Naive thymus-derived CD4-positive, alpha-beta T cell (primary cell): ENCODE results near the gene CAV3. TPM values are rescaled to one million over a fixed set of nuclear protein-coding genes. Genes with fewer than 3 reads are reported as not detected.

Experiments used
- ATAC-seq: fragments of 150-1000 bp; cut with Tn5 transposase; 2 replicates; pipeline ENCODE4 v1.10.0; 2021; ENCODE audit warnings: mild to moderate bottlenecking, moderate library complexity
- CTCF ChIA-PET: fragments of 350-600 bp; sonication (Branson Sonifier 250); formaldehyde crosslinking; loops from one replicate; lab custom pipeline; 2021; ENCODE audit warnings: antibody characterized with exemption; lab: Charles Lee
- POLR2A ChIA-PET: fragments of 350-600 bp; sonication (Branson Sonifier 250); formaldehyde crosslinking; loops from one replicate; lab custom pipeline; 2021; ENCODE audit warnings: antibody characterized with exemption, inconsistent platforms; lab: Charles Lee
- DNase-seq, 9 donors: peaks; one replicate each; pipeline versions ENCODE4 v3.0.0 to v3.0.0-alpha.2; 2020 to 2022; ENCODE audit warnings: mixed read lengths in 1 of 9
- H3K27ac ChIP-seq: one replicate; pipeline ENCODE4 v1.7.0; 2013; ENCODE audit warnings: mild to moderate bottlenecking, low read depth, low read length, moderate library complexity
- H3K27me3 ChIP-seq, 2 donors: one replicate each; pipeline ENCODE4 v1.7.0; 2013; ENCODE audit warnings: low read length in 2 of 2, mild to moderate bottlenecking in 2 of 2, moderate library complexity in 2 of 2; ENCODE audit not compliant: control insufficient read depth in 2 of 2, insufficient read depth in 2 of 2
- H3K36me3 ChIP-seq, 3 experiments: 1 replicate in 2 of 3; 2 replicates in 1 of 3; pipeline ENCODE4 v1.7.0; 2013; ENCODE audit warnings: low read length in 3 of 3, mild to moderate bottlenecking in 3 of 3, moderate library complexity in 1 of 3; ENCODE audit not compliant: insufficient read depth in 3 of 3, control insufficient read depth in 2 of 3
- H3K4me1 ChIP-seq, 2 donors: one replicate each; pipeline ENCODE4 v1.7.0; 2013; ENCODE audit warnings: low read length in 2 of 2, mild to moderate bottlenecking in 2 of 2, moderate library complexity in 1 of 2; ENCODE audit not compliant: control insufficient read depth in 2 of 2, insufficient read depth in 2 of 2
- H3K4me3 ChIP-seq: 2 replicates; pipeline ENCODE4 v1.7.0; 2013; ENCODE audit warnings: mild to moderate bottlenecking, low read length
- H3K9me3 ChIP-seq, 3 experiments: 1 replicate in 2 of 3; 2 replicates in 1 of 3; pipeline ENCODE4 v1.7.0; 2013; ENCODE audit warnings: low read length in 3 of 3; ENCODE audit not compliant: control insufficient read depth in 2 of 3
- H3K27ac Mint-ChIP-seq, 9 donors: one replicate each; pipeline ENCODE4 v1.8.0; 2020 to 2022; ENCODE audit warnings: mixed read lengths in 9 of 9, mild to moderate bottlenecking in 8 of 9, moderate library complexity in 5 of 9, inconsistent platforms in 2 of 9
- H3K27me3 Mint-ChIP-seq, 5 donors: one replicate each; pipeline ENCODE4 v1.8.0; 2021 to 2022; ENCODE audit warnings: mixed read lengths in 5 of 5, mild to moderate bottlenecking in 1 of 5
- H3K36me3 Mint-ChIP-seq, 5 donors: one replicate each; pipeline ENCODE4 v1.8.0; 2020 to 2022; ENCODE audit warnings: mixed read lengths in 5 of 5, mild to moderate bottlenecking in 3 of 5, inconsistent platforms in 1 of 5
- H3K4me1 Mint-ChIP-seq, 7 donors: one replicate each; pipeline ENCODE4 v1.8.0; 2020 to 2022; ENCODE audit warnings: mixed read lengths in 7 of 7, mild to moderate bottlenecking in 3 of 7, inconsistent platforms in 1 of 7
- H3K4me3 Mint-ChIP-seq, 10 donors: one replicate each; pipeline ENCODE4 v1.8.0; 2020 to 2022; ENCODE audit warnings: mild to moderate bottlenecking in 10 of 10, mixed read lengths in 10 of 10, moderate library complexity in 6 of 10, inconsistent platforms in 2 of 10
- H3K9me3 Mint-ChIP-seq, 11 donors: one replicate each; pipeline ENCODE4 v1.8.0; 2020 to 2022; ENCODE audit warnings: mixed read lengths in 11 of 11, mild to moderate bottlenecking in 4 of 11, inconsistent platforms in 1 of 11, moderate library complexity in 1 of 11
- intact Hi-C, 2 donors: fragments of 100-400 bp; cut with micrococcal nuclease; formaldehyde crosslinking; loops; one replicate each; pipeline ENCODE4 v1.15.1; 2023
- polyA plus RNA-seq, 2 donors: library from polyadenylated mRNA; unstranded; fragments of 300-500 nt; fragmentation: Illumina TruSeq; gene quantifications; one replicate each; pipeline ENCODE4 v1.2.3, GENCODE V29; 2021
- total RNA-seq, 6 experiments: library from RNA in 5 of 6; stranded (reverse) in 5 of 6; gene quantifications; 1 replicate in 5 of 6; 2 replicates in 1 of 6; pipeline ENCODE4 v1.2.3 and lab custom pipeline; 2021 to 2026

Gene CAV3
- total and polyA plus RNA-seq, 7 experiments from 2014 or later, result not detected

DNA sequence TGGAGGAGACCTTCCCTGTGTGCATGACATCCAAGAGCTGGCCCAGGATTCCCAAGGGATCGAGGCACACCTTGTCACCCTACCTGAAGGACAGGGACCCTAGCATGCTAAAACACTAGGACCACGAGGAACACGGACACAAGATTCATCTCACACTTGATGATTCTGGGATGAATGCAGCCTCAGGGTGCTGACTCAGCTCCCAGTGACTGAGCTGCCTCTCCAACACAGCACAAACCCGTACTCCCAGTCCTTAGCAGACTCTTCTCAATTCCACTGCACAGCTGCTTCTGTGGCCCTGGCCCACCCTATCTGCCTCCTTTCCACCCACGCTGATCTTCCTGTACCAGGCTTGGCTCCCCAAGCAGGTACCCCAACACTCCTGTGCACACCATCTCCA, 44.9 kb downstream of the CAV3 start:
- H3K4me3 ChIP-seq, result no peak overlapping the region
- DNase-seq (no peak), ATAC-seq (no peak)
- H3K9me3 Mint-ChIP-seq, result peaks cover 0 to 4% (median 0%) of the 10 kb centered on the region in 11 donors
- H3K36me3 ChIP-seq, result no peaks in the 10 kb centered on the region
- H3K4me1 ChIP-seq, result no peaks in the 10 kb centered on the region
- H3K4me3 Mint-ChIP-seq, result no peak overlapping the region
- POLR2A ChIA-PET, result no interaction called here
- H3K27ac ChIP-seq, result no peak overlapping the region
- H3K27me3 ChIP-seq, result no peaks in the 10 kb centered on the region
- CTCF ChIA-PET, result no interaction called here
- peaks cover 6 to 28% (median 16%) of the 10 kb centered on the region in 5 donors for H3K27me3 Mint-ChIP-seq
- no peaks in the 10 kb centered on the region for H3K4me1 Mint-ChIP-seq
- H3K9me3 ChIP-seq, result no peaks in the 10 kb centered on the region
- peaks cover 0 to 4% (median 0%) of the 10 kb centered on the region in 5 donors for H3K36me3 Mint-ChIP-seq
- intact Hi-C loops, result no loop called here
- no peak overlapping the region for H3K27ac Mint-ChIP-seq

DNA sequence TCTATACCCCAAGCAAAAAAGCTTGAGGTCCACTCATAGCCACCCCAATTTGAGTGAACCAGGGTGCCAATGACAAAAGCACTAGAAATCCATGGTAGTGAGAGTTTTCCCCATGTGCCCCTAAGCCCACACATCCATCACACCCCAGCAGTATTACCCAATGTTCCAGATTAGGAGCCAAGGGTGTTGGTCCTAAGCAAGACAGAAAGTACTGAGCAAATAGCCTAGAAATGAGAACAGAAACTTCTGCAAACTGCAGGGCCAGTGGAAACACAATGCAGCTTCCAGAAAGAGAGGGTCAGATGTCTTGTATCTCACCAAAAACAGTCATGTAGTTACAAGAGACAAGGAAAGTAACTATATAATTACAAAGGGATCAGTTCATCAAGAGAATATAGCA, 46.7 kb downstream of the CAV3 start:
- Mint-ChIP-seq H3K4me3 (no peak overlapping the region), H3K27me3 (peaks cover 6 to 24% (median 16%) of the 10 kb centered on the region in 5 donors), H3K36me3 (peaks cover 0 to 4% (median 0%) of the 10 kb centered on the region in 5 donors), H3K4me1 (no peaks in the 10 kb centered on the region), H3K9me3 (peaks cover 0 to 4% (median 0%) of the 10 kb centered on the region in 11 donors), H3K27ac (no peak overlapping the region)
- ATAC-seq (no peak), DNase-seq (no peak)
- Histone ChIP-seq H3K9me3 (no peaks in the 10 kb centered on the region), H3K4me1 (no peaks in the 10 kb centered on the region), H3K27me3 (no peaks in the 10 kb centered on the region), H3K36me3 (no peaks in the 10 kb centered on the region), H3K27ac (no peak overlapping the region), H3K4me3 (no peak overlapping the region)
- intact Hi-C loops, result no loop called here
- ChIA-PET CTCF (interaction anchor here (0.6 kb wide), 1 partner anchor 17 kb away, joined by 3 read pairs; no protein-coding TSS in a partner anchor), POLR2A (no interaction called here)

DNA sequence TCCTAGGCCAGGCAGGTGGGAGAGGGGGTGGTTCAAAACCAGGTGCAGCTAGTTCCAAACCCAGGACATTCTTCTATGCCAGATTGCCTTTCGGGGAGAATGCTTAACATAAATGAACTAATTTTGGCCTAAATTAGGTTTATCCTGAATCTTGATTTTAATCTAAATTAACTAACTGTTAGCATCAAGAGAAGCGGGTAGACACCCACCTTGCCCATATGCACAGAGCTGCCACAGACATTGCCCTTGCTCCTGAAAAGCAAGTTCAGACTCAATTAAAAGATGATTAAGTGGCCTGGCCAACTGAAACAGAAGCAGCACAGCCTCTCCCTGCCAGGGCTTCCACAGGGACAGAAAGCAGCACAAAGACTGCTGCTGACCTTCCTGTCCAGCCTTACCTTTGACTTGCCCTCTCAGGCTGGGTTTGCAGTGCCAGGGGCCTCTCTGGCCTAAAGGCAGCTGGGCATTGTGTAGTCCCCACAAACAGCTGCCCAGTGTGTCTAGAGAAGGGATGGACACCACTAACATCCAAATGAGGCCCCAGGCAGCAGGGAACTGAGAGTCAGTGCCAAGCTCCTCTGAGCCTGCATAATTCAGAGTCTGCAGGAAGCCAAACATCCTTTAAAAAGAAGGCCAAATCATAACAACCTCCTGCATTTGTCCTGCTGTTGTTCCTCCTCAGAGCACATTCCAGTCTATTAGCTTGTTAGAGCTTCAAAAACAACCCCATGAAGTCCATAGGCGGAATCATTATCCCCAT, 51.3 kb downstream of the CAV3 start:
- intact Hi-C loops, result no loop called here
- H3K4me3 ChIP-seq, result no peak overlapping the region
- no peaks in the 10 kb centered on the region for H3K4me1 ChIP-seq
- ATAC-seq (no peak), DNase-seq (no peak)
- H3K36me3 ChIP-seq, result no peaks in the 10 kb centered on the region
- CTCF ChIA-PET, result no interaction called here
- H3K27ac ChIP-seq, result no peak overlapping the region
- H3K27me3 Mint-ChIP-seq, result peaks cover 0 to 5% (median 0%) of the 10 kb centered on the region in 5 donors
- H3K27me3 ChIP-seq, result no peaks in the 10 kb centered on the region
- POLR2A ChIA-PET, result no interaction called here
- peaks cover 0 to 5% (median 0%) of the 10 kb centered on the region in 5 donors for H3K36me3 Mint-ChIP-seq
- H3K27ac Mint-ChIP-seq, result no peak overlapping the region
- no peak overlapping the region for H3K4me3 Mint-ChIP-seq
- no peaks in the 10 kb centered on the region for H3K9me3 ChIP-seq
- no peaks in the 10 kb centered on the region for H3K4me1 Mint-ChIP-seq
- peaks cover 0 to 23% (median 8%) of the 10 kb centered on the region in 11 donors for H3K9me3 Mint-ChIP-seq

DNA sequence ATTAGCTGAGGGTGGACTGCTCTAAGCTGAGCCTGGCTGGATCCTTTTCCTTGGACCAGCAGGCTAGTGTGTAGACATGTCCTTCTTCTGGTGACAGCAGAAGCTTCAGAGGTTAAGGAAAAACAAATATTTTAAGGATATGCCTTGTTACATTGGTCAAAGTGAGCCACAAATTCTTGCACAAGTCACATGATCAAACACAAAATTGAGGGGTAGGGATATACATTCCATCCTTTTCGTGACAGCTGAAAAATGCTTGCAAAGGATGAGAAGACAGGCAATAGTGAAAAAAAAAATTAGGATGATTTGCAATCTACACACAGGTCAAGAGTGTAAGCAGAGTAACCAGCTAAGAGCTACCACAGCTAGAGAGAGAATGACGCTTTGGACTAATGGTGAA, 56.9 kb downstream of the CAV3 start:
- no peak overlapping the region for H3K4me3 Mint-ChIP-seq
- H3K27me3 ChIP-seq, result no peaks in the 10 kb centered on the region
- peaks cover 0 to 8% (median 0%) of the 10 kb centered on the region in 5 donors for H3K36me3 Mint-ChIP-seq
- no peaks in the 10 kb centered on the region for H3K36me3 ChIP-seq
- H3K4me3 ChIP-seq, result no peak overlapping the region
- ATAC-seq (no peak), DNase-seq (no peak)
- H3K27ac ChIP-seq, result no peak overlapping the region
- H3K9me3 Mint-ChIP-seq, result peaks cover 3 to 30% (median 9%) of the 10 kb centered on the region in 11 donors
- CTCF ChIA-PET, result no interaction called here
- H3K27ac Mint-ChIP-seq, result no peak overlapping the region
- no peaks in the 10 kb centered on the region for H3K4me1 Mint-ChIP-seq
- peaks cover 0 to 10% (median 3%) of the 10 kb centered on the region in 5 donors for H3K27me3 Mint-ChIP-seq
- POLR2A ChIA-PET, result no interaction called here
- H3K4me1 ChIP-seq, result no peaks in the 10 kb centered on the region
- intact Hi-C loops, result no loop called here
- no peaks in the 10 kb centered on the region for H3K9me3 ChIP-seq

DNA sequence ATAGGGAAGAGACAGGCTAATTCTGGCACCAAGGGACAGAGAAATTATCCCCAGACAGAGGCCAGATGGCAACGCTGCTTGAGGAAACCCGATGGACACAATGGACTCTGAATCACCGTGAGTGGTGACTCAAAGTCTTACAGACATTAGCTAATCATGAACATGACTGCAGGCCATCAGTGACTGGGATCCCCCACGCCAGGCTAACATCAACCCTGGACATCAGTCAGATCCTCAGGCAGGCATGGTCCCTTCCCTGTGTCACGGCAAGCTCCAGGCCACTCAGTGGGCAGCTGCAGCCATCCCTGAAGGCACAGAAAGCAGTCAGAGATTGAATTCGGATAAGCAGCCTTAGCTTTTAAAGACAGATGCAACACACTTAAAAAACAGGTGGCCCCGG, 59.6 kb downstream of the CAV3 start:
- Mint-ChIP-seq H3K4me3 (no peak overlapping the region), H3K27me3 (peaks cover 0 to 12% (median 0%) of the 10 kb centered on the region in 5 donors), H3K36me3 (peaks cover 0 to 8% (median 1%) of the 10 kb centered on the region in 5 donors), H3K27ac (no peak overlapping the region), H3K4me1 (no peaks in the 10 kb centered on the region), H3K9me3 (peaks cover 3 to 23% (median 9%) of the 10 kb centered on the region in 11 donors)
- Histone ChIP-seq H3K27ac (no peak overlapping the region), H3K4me3 (no peak overlapping the region), H3K9me3 (no peaks in the 10 kb centered on the region), H3K27me3 (no peaks in the 10 kb centered on the region), H3K4me1 (no peaks in the 10 kb centered on the region), H3K36me3 (no peaks in the 10 kb centered on the region)
- ATAC-seq (no peak), DNase-seq (no peak)
- intact Hi-C loops, result no loop called here
- ChIA-PET POLR2A (no interaction called here), CTCF (no interaction called here)

DNA sequence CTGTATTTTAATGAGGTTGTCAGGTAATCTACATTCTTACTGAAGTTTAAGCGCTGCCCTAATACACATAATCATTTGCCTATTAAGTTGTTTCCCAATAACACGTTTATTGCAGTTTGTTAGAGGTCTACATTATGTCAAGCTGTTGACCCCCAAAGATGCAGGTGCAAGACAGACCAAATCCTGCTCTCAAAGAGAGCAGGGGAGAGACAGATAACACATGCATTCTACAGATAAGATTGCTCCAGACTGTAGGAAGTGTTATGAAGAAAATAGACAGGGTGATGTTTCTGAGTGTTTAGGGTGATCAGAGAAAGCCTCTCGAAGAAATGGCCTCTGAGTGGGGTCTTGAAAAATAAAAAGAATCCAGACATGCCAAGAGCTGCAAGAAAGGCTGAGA, 60.6 kb downstream of the CAV3 start:
- Mint-ChIP-seq H3K9me3 (peaks cover 3 to 13% (median 6%) of the 10 kb centered on the region in 11 donors), H3K4me1 (no peaks in the 10 kb centered on the region), H3K27ac (no peak overlapping the region), H3K4me3 (no peak overlapping the region), H3K27me3 (peaks cover 0 to 12% (median 0%) of the 10 kb centered on the region in 5 donors), H3K36me3 (peaks cover 0 to 8% (median 3%) of the 10 kb centered on the region in 5 donors)
- CTCF ChIA-PET, result interaction anchor here (1.0 kb wide), 1 partner anchor 25 kb away, joined by 3 read pairs; the partner anchor contains the start of gene OXTR
- Histone ChIP-seq H3K4me3 (no peak overlapping the region), H3K4me1 (no peaks in the 10 kb centered on the region), H3K36me3 (no peaks in the 10 kb centered on the region), H3K27me3 (no peaks in the 10 kb centered on the region), H3K27ac (no peak overlapping the region), H3K9me3 (no peaks in the 10 kb centered on the region)
- POLR2A ChIA-PET, result no interaction called here
- ATAC-seq (no peak), DNase-seq (no peak)
- intact Hi-C loops, result no loop called here
